HFFc6 (cell line): ENCODE results near the gene INPP4B. TPM values are rescaled to one million over a fixed set of nuclear protein-coding genes. Genes with fewer than 3 reads are reported as not detected.

Experiments
- DNase-seq: peaks from one replicate; pipeline ENCODE4 v3.0.0-alpha.2; 2018
- H3K27ac Mint-ChIP-seq: 2 replicates; pipeline ENCODE4 v1.8.0; 2020; ENCODE audit warnings: mild to moderate bottlenecking, mixed read lengths
- H3K27me3 Mint-ChIP-seq: 2 replicates; pipeline ENCODE4 v1.8.0; 2021; ENCODE audit warnings: mild to moderate bottlenecking, moderate library complexity, mixed read lengths; ENCODE audit not compliant: insufficient read depth
- H3K36me3 Mint-ChIP-seq: 2 replicates; pipeline ENCODE4 v1.8.0; 2021; ENCODE audit warnings: low read depth, mixed read lengths
- H3K4me1 Mint-ChIP-seq: 2 replicates; pipeline ENCODE4 v1.8.0; 2020; ENCODE audit warnings: low read depth, mixed read lengths
- H3K4me3 Mint-ChIP-seq: 2 replicates; pipeline ENCODE4 v1.8.0; 2020; ENCODE audit warnings: mild to moderate bottlenecking, moderate library complexity, mixed read lengths
- H3K9me3 Mint-ChIP-seq: 2 replicates; pipeline ENCODE4 v1.8.0; 2020; ENCODE audit warnings: mild to moderate bottlenecking, mixed read lengths
- total RNA-seq, 6 experiments: library from RNA; stranded (reverse); fragmentation: NEBNext Ultra II Directional; extraction: Animal tissue kit (Norgen Biotek cat#: 25700); gene quantifications; 2 replicates in 1 of 6; 3 replicates in 5 of 6; pipeline ENCODE4 v1.2.3, GENCODE V29; 2021
- TF ChIP-seq, protein P1 (sequence below): fragments of 200-600 bp; sonication (generic); IDR thresholded peaks from 2 replicates; pipeline ENCODE4 v1.5.0; 2021; ENCODE audit warnings: antibody characterized with exemption, mild to moderate bottlenecking

The INPP4B gene
- total RNA-seq, 6 experiments from 2014 or later, result 36.1 to 48.9 (median 40.1) TPM

DNA sequence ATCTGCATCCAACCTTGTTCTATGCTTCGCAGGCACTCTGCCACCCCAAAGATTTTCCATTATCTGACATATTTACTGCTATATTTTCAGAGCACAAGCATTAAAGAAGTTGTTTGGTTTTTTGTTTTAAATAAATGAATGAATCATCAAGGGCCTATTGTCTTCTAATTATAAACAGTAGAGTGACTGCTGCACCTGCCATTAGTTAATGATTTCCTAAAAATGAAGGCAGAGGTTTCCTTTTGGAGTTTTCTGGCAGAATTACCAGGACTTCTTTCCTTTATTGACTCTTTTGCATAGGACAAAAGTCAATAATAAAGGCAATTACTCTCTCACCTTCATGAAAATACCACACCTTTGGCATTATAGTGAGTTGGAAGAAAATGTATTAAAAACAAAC, 238.1 kb downstream of the INPP4B start:
- Mint-ChIP-seq H3K27ac (no peak overlapping the region), H3K4me1 (peaks cover 11% of the 10 kb centered on the region), H3K27me3 (no peaks in the 10 kb centered on the region), H3K9me3 (peaks cover 25% of the 10 kb centered on the region), H3K36me3 (peaks cover 36% of the 10 kb centered on the region), H3K4me3 (no peak overlapping the region)
- DNase-seq, result no peak
- TF ChIP-seq, protein P1, sequence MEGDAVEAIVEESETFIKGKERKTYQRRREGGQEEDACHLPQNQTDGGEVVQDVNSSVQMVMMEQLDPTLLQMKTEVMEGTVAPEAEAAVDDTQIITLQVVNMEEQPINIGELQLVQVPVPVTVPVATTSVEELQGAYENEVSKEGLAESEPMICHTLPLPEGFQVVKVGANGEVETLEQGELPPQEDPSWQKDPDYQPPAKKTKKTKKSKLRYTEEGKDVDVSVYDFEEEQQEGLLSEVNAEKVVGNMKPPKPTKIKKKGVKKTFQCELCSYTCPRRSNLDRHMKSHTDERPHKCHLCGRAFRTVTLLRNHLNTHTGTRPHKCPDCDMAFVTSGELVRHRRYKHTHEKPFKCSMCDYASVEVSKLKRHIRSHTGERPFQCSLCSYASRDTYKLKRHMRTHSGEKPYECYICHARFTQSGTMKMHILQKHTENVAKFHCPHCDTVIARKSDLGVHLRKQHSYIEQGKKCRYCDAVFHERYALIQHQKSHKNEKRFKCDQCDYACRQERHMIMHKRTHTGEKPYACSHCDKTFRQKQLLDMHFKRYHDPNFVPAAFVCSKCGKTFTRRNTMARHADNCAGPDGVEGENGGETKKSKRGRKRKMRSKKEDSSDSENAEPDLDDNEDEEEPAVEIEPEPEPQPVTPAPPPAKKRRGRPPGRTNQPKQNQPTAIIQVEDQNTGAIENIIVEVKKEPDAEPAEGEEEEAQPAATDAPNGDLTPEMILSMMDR, result no peak

DNA sequence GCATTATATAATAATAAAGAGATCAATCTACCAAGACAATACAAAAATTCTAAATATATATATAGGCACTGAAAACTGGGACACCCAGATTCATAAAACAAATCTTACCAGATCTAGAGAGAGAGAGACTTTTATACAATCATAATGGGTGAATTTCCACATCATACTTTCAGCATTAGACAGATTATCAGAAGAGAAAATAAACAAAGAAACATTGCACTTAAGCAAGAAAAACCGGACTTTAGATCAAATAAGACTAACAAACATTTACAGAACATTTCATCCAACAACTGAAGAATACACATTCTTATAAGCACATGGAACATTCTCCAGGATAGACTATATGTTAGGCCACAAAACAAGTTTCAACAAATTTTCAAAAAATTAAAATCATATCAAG, 245.1 kb downstream of the INPP4B start:
- peak overlapping the region; percentile 57 for H3K27ac Mint-ChIP-seq

DNA sequence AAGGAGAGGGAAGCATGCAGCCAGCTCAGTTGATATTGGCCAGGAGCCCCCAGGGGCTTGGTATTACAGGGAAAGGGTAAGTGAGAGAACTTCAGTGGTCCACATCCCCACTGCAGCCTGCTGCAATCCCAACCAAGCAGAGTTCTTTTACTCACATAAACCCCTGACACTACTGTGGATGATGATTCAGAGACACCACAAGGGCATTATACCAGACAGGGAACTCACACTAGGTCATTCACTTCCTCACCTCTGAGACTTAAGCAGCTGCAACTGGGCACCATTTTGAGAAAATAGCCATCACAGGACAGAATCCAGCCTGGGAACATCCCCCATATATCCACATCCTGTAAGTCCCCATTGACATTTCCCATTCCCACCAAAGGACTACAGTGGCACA, 248.0 kb downstream of the INPP4B start:
- Mint-ChIP-seq H3K9me3 (peaks cover 13% of the 10 kb centered on the region), H3K4me3 (no peak overlapping the region), H3K4me1 (peaks cover 32% of the 10 kb centered on the region), H3K27me3 (no peaks in the 10 kb centered on the region; the same call in 1 of the 2 replicates), H3K27ac (no peak overlapping the region), H3K36me3 (peaks cover 13% of the 10 kb centered on the region)
- TF ChIP-seq, protein P1, result no peak
- no peak for DNase-seq

More for the DNA sequence above, 245.1 kb downstream of the INPP4B start:
- H3K4me3 Mint-ChIP-seq, result peak overlapping the region; percentile 69
- peaks cover 32% of the 10 kb centered on the region for H3K4me1 Mint-ChIP-seq
- H3K9me3 Mint-ChIP-seq, result peaks cover 36% of the 10 kb centered on the region
- DNase-seq, result no peak
- TF ChIP-seq, protein P1, result no peak
- H3K27me3 Mint-ChIP-seq, result no peaks in the 10 kb centered on the region; the same call in 1 of the 2 replicates
- H3K36me3 Mint-ChIP-seq, result peaks cover 40% of the 10 kb centered on the region

DNA sequence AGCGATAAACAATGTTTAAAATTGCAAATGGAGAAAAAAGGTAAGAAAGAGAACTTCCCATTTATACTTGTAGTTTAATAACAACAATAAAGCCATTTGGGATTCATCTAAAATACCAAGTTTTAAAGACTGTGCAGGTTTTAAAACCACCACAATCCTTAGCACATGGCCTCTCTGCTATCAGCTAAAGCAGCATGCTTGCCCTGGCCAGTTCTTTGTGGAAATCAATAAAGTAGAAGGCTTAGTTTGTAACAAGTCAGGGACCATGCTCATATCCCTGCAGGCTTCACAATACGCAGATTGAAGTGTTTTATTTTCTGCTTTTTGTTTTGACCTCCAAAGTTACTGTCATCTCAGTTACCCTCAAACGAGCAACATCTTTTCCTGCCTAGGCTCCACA, 249.5 kb downstream of the INPP4B start:
- TF ChIP-seq, protein P1, result no peak
- H3K27me3 Mint-ChIP-seq, result no peaks in the 10 kb centered on the region; the same call in 1 of the 2 replicates
- DNase-seq, result no peak
- H3K9me3 Mint-ChIP-seq, result no peaks in the 10 kb centered on the region
- peaks cover 32% of the 10 kb centered on the region for H3K4me1 Mint-ChIP-seq
- no peak overlapping the region for H3K27ac Mint-ChIP-seq
- no peak overlapping the region for H3K4me3 Mint-ChIP-seq
- H3K36me3 Mint-ChIP-seq, result no peaks in the 10 kb centered on the region

DNA sequence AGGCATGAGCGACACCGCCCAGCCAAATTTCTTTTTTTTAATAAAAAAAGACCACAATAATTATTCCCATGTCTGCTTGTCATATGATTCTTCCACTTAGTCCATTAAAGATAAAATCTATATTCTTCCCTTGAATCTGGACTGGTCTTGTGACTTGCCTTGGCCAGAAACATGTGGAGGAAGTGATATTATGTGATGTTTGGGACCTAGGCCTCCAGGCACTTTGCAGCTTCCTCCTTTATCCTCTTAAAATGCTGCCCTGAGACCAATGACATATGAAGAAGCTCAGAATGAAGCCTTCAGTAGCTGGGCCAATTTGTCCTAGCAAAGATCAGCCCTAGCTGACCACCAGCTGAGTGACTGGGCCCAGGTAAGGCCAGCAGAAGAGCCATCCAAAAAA, 250.0 kb downstream of the INPP4B start:
- H3K4me3 Mint-ChIP-seq, result no peak overlapping the region
- TF ChIP-seq, protein P1, result no peak

More for the DNA sequence above, 250.0 kb downstream of the INPP4B start:
- H3K4me1 Mint-ChIP-seq, result peaks cover 30% of the 10 kb centered on the region
- no peaks in the 10 kb centered on the region; the same call in 1 of the 2 replicates for H3K27me3 Mint-ChIP-seq
- H3K27ac Mint-ChIP-seq, result no peak overlapping the region
- no peaks in the 10 kb centered on the region for H3K36me3 Mint-ChIP-seq
- H3K9me3 Mint-ChIP-seq, result no peaks in the 10 kb centered on the region
- no peak for DNase-seq
